ENCODE results near the gene ARSA.

ARSA gene

GRCh38 chr22:50612528-50613221, 15.3 kb downstream of the ARSA start:
- TF ChIP-seq, protein P1, sequence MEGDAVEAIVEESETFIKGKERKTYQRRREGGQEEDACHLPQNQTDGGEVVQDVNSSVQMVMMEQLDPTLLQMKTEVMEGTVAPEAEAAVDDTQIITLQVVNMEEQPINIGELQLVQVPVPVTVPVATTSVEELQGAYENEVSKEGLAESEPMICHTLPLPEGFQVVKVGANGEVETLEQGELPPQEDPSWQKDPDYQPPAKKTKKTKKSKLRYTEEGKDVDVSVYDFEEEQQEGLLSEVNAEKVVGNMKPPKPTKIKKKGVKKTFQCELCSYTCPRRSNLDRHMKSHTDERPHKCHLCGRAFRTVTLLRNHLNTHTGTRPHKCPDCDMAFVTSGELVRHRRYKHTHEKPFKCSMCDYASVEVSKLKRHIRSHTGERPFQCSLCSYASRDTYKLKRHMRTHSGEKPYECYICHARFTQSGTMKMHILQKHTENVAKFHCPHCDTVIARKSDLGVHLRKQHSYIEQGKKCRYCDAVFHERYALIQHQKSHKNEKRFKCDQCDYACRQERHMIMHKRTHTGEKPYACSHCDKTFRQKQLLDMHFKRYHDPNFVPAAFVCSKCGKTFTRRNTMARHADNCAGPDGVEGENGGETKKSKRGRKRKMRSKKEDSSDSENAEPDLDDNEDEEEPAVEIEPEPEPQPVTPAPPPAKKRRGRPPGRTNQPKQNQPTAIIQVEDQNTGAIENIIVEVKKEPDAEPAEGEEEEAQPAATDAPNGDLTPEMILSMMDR (conservative IDR thresholded peaks at IDR 0.05; ENCODE audit: low read length) = no peak

DNA sequence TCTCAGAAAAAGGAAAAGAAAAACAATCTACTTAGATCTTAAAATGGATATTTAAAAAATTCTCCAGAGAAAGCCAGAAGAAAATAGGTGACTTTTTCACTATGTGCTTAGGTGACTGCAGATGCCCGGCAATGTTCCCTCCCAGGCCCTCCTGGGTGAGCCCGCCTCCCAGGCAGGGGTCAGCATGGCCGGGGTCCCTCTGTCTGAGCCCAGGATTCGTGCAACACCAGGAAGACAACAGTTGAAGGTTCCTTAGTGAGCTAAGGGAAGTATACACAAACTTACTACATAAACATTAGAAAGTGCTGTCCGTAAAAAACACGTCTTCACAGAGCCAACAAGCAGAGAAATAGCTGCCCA, 15.8 kb downstream of the ARSA start:
- H3K4me3 ChIP-seq (ENCODE audit: low read length) = no peak overlapping the region
- TF ChIP-seq, protein P1 (conservative IDR thresholded peaks at IDR 0.05; ENCODE audit: low read length) = no peak
- no peak for DNase-seq (ENCODE audit: low read depth)

More at GRCh38 chr22:50612528-50613221, 15.3 kb downstream of the ARSA start:
- DNase-seq (ENCODE audit: low read depth) = no peak
- H3K4me3 ChIP-seq (ENCODE audit: low read length) = no peak overlapping the region

DNA sequence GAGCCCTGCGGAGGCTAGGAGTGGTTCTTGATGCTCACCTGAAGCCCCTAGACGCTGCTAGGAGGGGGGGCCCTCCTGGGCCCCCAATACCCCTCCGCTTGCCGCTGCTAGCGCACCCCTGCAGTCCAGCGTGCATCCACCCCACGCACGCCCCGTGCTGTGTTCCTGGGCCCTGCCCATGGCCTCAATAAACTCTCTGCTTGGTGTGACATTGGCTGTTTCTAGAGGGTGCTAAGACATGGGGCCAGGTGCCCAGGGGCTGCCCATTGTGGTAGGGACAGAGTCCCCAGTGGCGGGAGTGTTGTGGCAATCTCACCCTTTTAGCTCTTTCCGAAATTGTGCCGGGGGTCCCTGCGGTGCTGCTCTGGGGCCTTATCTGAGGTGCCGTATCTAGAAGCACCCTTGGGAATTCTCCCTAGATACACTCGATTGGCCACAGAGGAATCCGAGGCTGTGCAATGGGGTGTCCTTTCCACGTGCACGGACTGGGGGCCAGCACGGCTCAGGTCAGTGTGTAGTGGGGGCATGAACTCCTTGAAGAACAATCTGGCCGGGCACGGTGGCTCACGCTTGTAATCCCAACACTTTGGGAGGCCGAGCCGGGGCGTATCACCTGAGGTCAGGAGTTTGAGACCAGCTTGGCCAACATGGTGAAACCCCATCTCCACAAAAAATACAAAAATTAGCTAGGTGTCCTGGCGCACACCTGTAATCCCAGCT, 16.5 kb downstream of the ARSA start:
- no peak overlapping the region for H3K4me3 ChIP-seq (ENCODE audit: low read length)
- DNase-seq (ENCODE audit: low read depth) = no peak
- TF ChIP-seq, protein P1 (conservative IDR thresholded peaks at IDR 0.05; ENCODE audit: low read length) = no peak

GRCh38 chr22:50610581-50610980, 17.4 kb downstream of the ARSA start:
- DNase-seq (ENCODE audit: low read depth) = no peak
- no peak overlapping the region for H3K4me3 ChIP-seq (ENCODE audit: low read length)
- TF ChIP-seq, protein P1 (conservative IDR thresholded peaks at IDR 0.05; ENCODE audit: low read length) = no peak

GRCh38 chr22:50610041-50610451, 17.9 kb downstream of the ARSA start:
- DNase-seq (ENCODE audit: low read depth) = no peak
- H3K4me3 ChIP-seq (ENCODE audit: low read length) = no peak overlapping the region
- TF ChIP-seq, protein P1 (conservative IDR thresholded peaks at IDR 0.05; ENCODE audit: low read length) = no peak

GRCh38 chr22:50609599-50609998, 18.4 kb downstream of the ARSA start:
- DNase-seq (ENCODE audit: low read depth) = no peak

More at GRCh38 chr22:50609599-50609998, 18.4 kb downstream of the ARSA start:
- no peak overlapping the region for H3K4me3 ChIP-seq (ENCODE audit: low read length)
- TF ChIP-seq, protein P1 (conservative IDR thresholded peaks at IDR 0.05; ENCODE audit: low read length) = no peak
